ENCODE data around the gene C2orf76.
"Not testable (repeated sequence)": the region's sequence is repeated elsewhere in the genome, so short reads cannot be mapped to it uniquely, and the experiment has no call there.

The C2orf76 gene

GRCh38 chr2:119377294-119377992 is 10.8 kb upstream of the C2orf76 start:
- DNase-seq: no peak

GRCh38 chr2:119376810-119377209 is 10.2 kb upstream of the C2orf76 start:
- DNase-seq: no peak

GRCh38 chr2:119376406-119376805 is 9.8 kb upstream of the C2orf76 start:
- DNase-seq: not testable (repeated sequence)

GRCh38 chr2:119373907-119374745 is 7.5 kb upstream of the C2orf76 start:
- DNase-seq: not testable (repeated sequence)

GRCh38 chr2:119372778-119373568 is 6.3 kb upstream of the C2orf76 start:
- no peak for DNase-seq

- DNase-seq: no peak
Measured at GRCh38 chr2:119371111-119371510, 4.5 kb upstream of the C2orf76 start.

GRCh38 chr2:119369845-119370244 is 3.2 kb upstream of the C2orf76 start:
- no peak for DNase-seq

GRCh38 chr2:119367472-119368099 is 952 bp upstream of the C2orf76 start:
- DNase-seq: no peak

GRCh38 chr2:119366161-119366648 is 429 bp downstream of the C2orf76 start:
- DNase-seq: no peak

GRCh38 chr2:119365436-119365835 is 1.2 kb downstream of the C2orf76 start:
- no peak for DNase-seq

- no peak for DNase-seq
Measured at GRCh38 chr2:119364798-119365197, 1.8 kb downstream of the C2orf76 start.

GRCh38 chr2:119360423-119360966 is 6.1 kb downstream of the C2orf76 start:
- DNase-seq: no peak

- no peak for DNase-seq
Measured at GRCh38 chr2:119359774-119360173, 6.9 kb downstream of the C2orf76 start.

- no peak for DNase-seq
Measured at GRCh38 chr2:119354860-119355259, 11.8 kb downstream of the C2orf76 start.

GRCh38 chr2:119352357-119352756 is 14.3 kb downstream of the C2orf76 start:
- DNase-seq: no peak

- no peak for DNase-seq
Measured at GRCh38 chr2:119350311-119350998, 16.2 kb downstream of the C2orf76 start.

- no peak for DNase-seq
Measured at GRCh38 chr2:119349289-119349688, 17.3 kb downstream of the C2orf76 start.

- no peak for DNase-seq
Measured at GRCh38 chr2:119341684-119342083, 24.9 kb downstream of the C2orf76 start.

GRCh38 chr2:119339562-119339923 is 27.1 kb downstream of the C2orf76 start:
- no peak for DNase-seq

- no peak for DNase-seq
Measured at GRCh38 chr2:119338826-119339561, 27.6 kb downstream of the C2orf76 start.

GRCh38 chr2:119338272-119338671 is 28.4 kb downstream of the C2orf76 start:
- DNase-seq: no peak
